HG02970 (cell line): ENCODE measurements around the gene CLEC10A.
"Not testable (repeated sequence)": the region's sequence is repeated elsewhere in the genome, so short reads cannot be mapped to it uniquely, and the experiment has no call there.

Source experiments
- ATAC-seq: cut with Tn5 transposase; IDR thresholded peaks from one replicate; pipeline ENCODE4 v1.9.1; 2021; ENCODE audit warnings: mild to moderate bottlenecking, moderate library complexity, moderate number of reproducible peaks; ENCODE audit not compliant: unreplicated experiment, low FRiP score

The CLEC10A gene

GRCh38 chr17:7080456-7081041 is 498 bp upstream of the CLEC10A start:
- no peak for ATAC-seq

GRCh38 chr17:7078711-7079110 is 1.3 kb downstream of the CLEC10A start:
- no peak for ATAC-seq

DNA sequence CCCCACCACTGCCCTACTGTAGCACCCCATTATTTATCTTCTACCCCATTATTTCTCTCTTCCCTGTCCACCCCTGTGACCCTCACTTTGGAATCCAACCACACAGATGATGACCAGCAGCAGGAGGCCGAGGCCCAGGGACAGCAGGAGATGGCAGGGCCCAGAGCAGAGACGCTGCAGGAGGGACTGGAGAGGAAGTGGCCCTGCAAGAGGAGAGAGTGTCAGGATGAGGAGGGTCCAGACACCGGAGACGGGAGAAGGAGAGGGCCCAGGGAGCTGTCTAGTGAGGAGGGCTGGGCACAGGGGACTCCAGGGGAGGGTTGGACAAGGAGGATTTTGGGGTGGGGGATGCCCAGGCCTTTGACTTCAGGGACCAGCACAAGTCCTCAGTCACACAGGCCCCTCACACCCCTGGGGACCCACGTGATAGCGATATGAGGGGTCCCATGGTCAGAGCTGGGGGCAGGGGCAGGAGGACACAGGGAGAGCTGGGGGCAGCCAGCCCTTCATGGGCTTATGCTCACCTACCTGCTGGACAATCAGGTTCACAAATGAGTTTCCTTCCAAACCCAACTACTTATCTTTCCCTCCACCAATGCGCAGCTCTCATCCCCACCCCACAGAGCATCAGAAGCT is 2.0 kb downstream of the CLEC10A start:
- ATAC-seq: no peak

- ATAC-seq: no peak
Observed at GRCh38 chr17:7074931-7075330, 5.1 kb downstream of the CLEC10A start.

GRCh38 chr17:7072406-7072805 is 7.6 kb downstream of the CLEC10A start:
- ATAC-seq: no peak

DNA sequence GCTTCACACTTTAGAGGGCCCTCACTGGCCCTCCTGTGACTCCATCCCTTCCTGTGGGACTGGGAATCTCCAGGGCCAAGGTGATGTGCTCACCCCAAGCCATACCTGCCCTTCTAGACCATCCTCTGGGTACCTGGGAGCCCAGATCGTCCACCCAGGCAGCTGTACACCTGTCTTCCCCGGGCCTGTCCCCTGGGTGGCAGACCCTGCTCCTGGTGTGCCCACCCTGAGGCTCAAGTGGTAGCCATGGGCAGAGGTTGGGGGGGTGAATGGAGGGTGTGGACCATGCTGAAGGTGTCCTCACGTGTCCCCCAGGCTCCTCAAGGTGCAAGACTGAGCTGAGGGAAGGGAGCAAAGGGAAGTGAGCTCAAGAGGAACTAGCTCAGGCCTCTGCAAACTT is 9.3 kb downstream of the CLEC10A start:
- no peak for ATAC-seq

- no peak for ATAC-seq
Observed at GRCh38 chr17:7068268-7068667, 11.8 kb downstream of the CLEC10A start.

DNA sequence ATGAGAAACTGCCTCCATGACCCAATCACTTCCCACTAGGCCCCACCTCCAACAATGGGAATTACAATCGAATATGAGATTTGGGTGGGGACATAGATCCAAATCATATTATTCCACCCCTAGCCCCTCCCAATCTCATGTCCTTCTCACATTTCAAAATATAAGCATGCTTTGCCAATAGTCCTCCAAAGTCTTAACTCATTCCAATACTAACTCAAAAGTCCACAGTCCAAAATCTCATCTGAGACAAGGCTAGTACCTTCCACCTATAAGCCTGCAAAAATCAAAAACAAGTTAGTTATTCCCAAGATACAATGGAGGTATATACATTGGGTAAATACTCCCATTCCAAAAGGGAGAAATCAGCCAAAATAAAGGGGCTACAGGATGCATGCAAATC is 12.9 kb downstream of the CLEC10A start:
- no peak for ATAC-seq

DNA sequence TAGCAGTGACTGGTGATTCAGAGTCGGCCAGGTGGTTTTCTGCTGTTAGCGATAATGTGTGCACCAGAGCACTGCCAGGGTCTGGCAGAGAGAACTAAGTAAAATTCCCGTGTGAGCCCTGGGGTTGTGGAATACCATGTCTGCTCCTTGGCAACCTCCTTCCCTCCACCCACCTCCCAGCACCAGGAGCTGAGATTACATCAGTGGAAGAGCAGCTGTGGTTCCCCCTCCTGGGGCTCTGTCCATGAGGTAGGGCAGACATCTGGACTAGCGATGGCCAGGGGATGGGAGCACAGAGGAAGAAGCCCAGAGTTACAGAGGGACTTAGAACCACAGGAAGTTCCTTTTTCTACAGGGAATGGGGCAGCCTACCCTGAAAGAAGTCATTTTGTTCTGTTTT is 15.8 kb downstream of the CLEC10A start:
- ATAC-seq: no peak

DNA sequence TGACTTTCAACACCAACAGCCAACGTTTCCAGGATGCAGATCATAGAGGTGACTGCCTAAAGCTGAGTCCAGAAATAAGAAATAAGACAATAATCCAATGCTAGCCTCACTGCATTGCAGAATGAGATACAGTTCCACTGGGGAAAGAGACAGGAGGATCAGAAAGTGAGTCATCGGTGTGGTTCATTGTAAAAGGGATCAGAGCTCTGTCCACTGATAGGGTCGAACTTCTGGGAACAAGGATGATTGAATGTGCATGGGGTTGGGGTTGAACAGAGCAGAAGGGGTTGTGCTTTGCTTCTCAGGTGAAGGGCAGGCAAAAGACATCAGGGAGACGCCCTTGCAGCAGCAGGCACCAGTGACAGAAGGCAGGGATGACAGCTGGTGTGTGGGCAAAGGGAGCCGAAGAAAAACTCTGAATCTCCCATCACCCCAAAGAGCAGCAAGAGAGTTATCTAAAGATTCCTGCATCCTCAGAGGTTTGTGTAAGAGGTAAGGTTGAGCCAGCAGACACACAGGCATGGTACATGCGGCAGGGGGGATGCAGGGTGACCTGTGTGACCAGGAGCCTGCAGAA is 16.4 kb downstream of the CLEC10A start:
- ATAC-seq: no peak

DNA sequence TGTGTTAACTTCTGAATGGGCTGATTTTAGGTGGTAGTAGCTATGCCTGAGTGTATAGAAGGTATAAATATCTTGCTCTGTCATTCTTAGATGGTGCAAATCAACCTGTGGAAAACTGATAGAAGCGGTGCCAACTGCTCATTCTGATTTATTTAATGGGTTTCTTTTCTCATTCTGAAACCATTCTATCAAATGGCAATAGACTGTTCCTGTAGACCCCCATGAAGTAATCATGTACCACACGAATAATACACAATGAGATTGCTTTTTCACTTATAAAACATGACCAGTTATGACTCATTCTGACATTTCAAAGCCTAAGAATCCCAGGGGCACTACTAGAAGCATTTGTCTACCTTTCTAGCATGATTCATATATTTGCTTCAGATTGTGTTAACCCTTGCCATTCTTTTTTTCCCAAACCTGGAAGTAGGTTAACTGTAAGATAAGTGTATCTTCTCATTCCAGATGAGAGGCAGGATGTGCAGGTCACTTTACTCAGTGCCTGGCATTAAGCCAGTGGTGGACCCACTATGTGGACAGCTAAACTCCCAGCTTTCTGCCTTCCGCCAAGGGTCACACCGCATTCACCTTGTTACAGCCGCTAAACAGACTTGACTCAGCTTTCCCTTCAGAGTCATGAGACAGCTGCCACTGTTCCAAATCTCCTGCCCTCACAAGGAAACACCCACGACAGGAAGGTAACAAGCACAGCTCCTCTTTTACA is 19.7 kb downstream of the CLEC10A start:
- ATAC-seq: no peak

DNA sequence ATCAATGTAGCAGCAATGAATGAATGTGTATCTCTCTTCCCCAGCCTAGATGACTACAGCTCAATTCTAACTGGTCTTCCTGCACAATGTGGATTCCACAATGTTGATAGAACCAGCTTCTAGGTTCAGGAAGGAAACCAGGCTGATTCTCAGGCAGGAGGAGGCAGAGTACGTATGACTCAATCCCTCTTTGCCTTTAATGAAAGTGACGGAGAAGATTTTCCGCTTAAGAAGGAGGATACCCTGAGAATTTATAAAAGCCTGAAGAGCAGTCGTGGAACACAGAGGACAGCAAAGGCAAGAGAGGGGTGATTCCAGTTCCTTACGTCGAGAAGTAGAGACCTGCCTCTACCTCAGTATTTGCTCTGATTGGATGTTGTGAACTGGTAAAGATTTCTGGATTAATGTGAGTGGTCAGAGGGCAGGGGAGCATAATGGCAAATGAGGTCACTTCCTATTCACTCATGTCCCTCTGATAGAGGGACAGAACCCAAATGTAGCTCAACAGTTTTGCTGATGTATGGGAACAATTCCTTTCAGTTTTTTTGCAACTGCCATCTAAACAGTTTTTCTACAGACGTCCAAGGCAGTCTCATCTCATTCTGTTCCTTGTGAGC is 21.1 kb downstream of the CLEC10A start:
- no peak for ATAC-seq

- no peak for ATAC-seq
Observed at GRCh38 chr17:7056386-7056785, 23.7 kb downstream of the CLEC10A start.

GRCh38 chr17:7050583-7050982 is 29.5 kb downstream of the CLEC10A start:
- ATAC-seq: not testable (repeated sequence)

DNA sequence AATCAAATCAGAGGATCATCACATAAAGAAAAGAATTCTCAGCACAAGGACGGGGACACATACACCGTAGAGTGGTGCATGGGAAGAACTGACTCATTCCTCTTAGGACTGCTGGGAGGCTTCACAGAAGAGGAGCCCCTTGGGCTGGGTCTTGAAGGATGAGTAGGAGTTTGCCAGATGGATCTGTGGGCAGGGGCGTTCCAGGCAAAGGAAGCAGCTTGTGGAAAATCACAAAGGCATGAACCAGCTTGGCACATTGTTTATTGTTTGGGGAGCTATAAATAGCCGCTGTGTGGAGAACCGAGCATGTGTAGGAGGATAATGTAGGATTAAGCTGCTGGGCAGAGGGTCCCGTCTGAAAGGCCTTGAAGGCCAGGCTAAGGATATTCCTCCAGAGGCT is 31.1 kb downstream of the CLEC10A start:
- no peak for ATAC-seq

DNA sequence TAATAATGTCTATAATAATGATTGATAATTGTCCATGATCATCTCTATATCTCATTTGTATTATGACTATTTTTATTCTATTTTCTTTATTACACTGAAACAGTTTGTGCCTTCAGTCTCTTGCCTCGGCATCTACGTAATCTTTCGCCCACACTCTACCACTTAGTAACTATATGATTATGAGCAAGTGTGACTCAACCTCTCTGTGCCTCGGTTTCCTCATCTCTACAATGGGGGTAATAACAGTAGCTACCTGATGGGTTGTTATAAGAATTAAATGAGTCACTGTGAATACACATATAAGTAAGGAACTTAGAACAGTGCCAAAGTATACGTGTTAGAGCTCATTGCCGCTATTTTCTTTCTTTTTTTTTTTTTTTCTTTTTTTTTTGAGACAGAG is 32.5 kb downstream of the CLEC10A start:
- ATAC-seq: no peak

GRCh38 chr17:7046725-7047397 is 33.2 kb downstream of the CLEC10A start:
- not testable (repeated sequence) for ATAC-seq

GRCh38 chr17:7046127-7046724 is 33.8 kb downstream of the CLEC10A start:
- no peak for ATAC-seq

DNA sequence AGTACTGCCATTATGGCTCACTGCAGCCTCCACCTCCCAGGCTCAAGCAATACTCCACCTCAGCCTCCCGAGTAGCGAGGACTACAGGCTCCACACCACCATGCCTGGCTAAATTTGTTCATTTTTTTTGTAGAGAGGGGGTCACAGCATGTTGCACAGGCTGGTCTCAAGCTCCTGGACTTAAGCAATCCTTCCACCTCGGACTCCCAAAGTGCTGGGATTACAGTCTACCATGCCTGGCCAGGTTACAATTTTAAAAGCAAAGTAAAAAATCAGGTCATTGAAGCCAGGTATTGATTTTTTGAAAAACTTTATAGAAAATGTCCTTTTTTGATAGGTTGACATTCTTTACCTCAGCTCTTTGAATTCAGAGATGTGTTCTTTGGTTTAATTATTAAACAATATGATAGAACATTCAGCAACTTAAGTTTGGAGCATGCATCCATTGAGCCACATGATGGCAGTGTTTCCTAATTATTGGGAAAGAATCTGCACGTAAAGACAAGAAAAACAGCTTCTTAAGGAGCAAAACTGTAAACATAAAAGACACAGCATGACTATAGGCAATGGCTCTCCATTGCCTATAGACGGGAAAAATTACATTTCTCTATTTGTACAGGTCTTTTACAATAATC is 34.4 kb downstream of the CLEC10A start:
- ATAC-seq: no peak
